Stimulated activated CD8-positive, alpha-beta memory T cell treated with anti-CD3 and anti-CD28 coated beads, Interleukin-12 subunit alpha, Interleukin-12 subunit beta, amount 100 ng/mL, for 4 hours (primary cell): Measurements from ENCODE around the gene EID1.
"Not testable (repeated sequence)": the region's sequence is repeated elsewhere in the genome, so short reads cannot be mapped to it uniquely, and the experiment has no call there.

ENCODE experiments used
- DNase-seq: peaks from one replicate; pipeline ENCODE4 v3.0.0-alpha.2; 2020; ENCODE audit warnings: low read depth

The EID1 gene

DNA sequence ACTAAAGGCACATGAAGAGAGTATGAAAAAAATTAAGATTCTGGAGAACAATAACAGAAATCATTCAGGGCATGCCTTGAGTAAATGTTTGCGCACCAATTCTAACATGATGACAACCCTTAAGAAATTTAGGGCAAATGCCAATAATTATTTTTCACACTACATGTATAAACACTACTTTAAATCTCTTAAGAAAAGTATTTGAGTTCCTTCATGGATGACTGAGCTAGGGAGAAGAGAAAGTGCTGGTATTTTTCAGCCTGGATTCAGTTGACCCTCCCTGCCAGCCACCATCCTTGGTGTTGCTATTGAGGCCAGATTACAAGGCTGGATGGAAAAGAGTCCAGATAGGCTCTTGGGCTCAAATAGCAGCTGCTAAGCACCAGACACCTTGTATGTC lies 8.0 kb upstream of the EID1 start:
- DNase-seq: no peak

DNA sequence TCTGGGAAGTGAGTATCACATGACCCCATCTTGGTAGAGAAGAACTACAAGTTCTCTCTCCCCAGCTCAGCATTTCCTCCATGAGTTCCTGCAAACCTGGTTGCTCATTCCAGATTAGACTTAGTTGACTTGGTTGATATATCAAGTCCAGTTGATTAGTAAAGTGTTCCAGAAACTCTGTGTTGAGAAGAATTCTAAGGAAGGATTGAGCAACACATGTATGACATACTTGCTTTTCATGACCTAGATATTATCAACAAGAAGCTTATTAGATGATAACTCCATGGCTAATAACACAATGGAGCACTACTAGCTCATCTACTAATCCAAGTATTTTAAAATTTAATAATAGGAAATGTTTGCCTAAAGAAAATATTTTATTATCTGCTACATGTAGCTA lies 6.4 kb upstream of the EID1 start:
- DNase-seq: no peak

DNA sequence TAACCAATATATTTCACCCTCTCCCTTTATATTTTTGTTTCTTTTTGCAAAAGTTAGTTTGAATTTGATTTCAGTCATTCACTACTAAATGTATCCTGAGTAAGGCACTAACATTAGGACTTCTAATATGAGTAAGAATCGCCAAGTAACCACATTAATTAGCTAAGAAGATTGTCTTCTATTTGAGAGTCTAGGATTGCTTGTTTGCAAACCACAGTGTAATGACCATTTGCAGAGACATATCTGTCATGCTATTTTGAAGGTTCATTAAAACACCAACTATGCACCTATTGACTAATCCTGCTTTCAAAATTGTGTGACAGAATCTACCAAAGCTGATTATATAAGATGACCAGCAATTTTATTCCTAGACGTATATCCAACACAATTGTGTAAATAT lies 5.3 kb upstream of the EID1 start:
- DNase-seq: no peak

DNA sequence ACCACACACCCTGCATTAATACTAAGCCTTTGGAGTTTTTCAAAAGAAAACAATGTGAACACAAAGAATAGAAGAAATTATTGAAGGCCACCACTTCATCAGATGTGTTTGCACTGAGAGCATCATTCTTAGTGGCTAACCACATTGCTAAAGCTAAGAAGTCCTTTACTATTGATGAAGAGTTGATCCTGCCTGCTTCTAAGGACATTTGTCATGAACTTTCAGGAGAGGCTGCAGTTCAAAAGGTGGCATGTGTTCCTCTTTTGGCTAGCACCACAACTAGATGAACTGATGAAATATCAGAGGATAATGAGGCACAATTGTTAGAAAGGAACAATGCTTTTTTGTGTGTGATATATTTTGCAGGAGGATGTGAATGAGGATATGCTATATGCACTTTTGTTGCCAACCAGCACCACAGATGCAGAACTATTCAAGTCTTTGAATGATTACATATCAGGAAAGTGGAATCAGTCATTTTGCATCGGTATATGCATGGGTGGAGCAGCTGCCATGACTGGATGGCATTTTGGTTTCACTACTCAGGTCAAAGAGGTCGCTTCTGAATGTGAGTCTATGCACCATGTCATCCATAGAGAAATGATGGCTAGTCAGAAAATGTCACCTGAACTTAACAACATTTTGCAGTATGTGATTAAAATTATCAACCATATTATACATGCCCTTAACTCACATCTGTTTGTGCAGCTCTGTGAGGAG lies 2.5 kb upstream of the EID1 start:
- no peak for DNase-seq

DNA sequence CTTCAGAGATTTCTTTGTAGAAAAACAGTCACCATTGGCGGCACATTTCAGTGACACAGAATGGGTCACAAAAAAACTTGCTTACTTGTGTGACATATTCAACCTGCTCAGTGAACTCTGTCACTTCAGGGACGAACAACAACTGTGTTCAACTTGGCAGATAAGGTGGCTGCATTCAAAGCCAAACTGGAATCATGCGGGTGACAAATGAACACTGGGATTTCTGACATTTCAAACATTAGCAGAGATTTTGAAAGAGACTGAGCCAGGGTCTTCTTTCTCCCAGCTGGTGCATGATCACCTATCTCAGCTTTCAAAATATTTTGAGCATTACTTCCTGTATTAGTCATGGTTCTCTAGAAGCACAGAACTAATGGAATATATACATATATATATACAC lies 1.9 kb upstream of the EID1 start:
- no peak for DNase-seq

DNA sequence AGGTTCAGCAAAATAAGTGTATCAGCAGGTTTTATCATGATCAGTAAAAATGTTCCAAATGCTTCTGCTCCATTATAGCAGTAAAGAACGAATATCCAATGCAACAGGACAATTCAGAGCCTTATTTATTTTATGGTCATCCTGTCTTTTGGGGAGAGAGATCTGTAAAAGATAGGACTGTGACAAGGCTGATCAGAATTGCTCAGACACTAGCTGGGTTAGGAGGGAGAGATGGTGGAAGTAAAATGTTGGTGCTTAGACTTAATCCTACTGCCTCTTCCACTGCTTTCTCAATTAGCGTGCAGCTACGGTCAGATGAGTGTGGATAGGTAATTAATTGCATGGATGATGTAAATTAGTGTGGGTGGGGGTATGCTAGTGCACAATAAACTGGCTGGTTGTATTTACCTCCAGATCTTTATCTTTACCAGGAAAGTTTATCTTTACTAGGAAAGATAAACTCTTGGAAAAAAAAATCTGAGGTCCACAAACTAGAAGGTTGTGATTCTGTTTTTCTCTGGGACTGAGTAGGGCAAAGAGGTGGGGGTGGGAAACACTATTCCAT lies 2.2 kb downstream of the EID1 start:
- no peak for DNase-seq

DNA sequence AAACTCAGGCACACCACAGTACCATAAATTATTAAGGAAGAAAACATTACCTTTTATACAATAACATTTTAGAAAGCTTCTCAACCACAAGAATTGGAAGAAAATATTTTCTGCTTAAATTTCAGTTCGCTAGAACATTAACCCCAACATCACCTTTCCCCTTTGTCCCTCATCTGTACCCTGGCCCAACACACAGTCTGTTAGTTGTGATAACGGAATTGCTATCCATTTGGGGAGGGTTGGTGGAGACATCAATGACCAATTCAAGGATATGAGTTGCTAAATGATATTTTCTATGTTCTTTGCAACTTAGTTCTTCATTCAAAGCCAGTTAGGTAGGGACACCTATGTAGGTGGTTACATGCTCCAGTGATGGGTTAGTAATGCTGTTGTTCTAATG lies 5.8 kb downstream of the EID1 start:
- no peak for DNase-seq

DNA sequence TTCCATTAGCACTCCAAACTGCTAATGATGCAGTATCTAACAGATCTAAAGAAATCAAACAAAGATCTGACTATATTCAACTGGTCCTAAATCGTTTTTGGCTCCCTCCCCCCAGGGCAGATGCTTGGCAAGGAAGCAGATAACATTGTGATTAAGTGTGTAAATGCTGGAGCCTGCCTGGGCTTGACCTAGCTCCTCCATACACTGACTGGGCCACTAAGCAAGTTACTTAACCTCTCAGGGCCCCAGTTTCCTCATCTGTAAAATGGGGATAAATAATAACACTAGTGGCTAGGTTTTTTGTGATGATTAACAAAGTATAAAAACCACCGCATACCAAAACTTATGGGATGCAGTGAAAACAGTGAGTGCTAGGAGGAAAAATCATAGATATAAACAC lies 9.2 kb downstream of the EID1 start:
- DNase-seq: no peak

DNA sequence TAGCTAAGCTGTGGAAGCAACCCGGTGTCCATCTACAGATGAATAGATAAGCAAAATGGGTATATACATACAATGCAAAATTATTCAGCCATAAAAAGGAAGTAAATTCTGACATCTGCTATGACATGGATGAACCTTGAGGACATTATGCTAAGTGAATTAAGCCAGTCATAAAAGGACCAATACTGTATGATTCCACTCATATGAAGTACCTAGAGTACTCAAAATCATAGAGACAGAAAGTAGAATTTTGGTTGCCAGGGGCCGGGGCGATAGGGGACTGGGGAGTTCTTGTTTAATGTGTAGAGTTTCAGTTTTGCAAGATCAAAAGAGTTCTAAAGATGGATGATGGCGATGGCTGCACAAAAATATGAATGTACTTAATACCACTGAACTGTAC lies 10.3 kb downstream of the EID1 start:
- no peak for DNase-seq

DNA sequence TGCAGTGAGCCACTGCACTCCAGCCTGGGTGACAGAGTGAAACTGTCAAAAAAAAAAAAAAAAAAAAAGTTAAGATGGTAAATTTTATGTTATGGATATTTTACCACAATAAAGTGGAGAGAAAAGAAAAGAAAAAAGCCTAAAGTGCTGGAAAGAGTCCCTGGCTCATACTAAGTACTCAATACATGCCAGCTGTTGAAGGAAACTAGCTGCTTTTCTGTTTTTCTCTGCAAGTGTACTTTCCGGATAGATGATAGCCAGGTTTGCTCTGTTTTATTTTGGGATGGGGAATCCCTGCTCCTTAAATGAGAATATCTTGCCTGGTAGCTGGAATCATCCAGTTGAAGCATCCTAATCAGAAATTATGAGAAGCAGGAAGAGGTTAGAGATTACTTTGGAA lies 10.9 kb downstream of the EID1 start:
- DNase-seq: no peak

DNA sequence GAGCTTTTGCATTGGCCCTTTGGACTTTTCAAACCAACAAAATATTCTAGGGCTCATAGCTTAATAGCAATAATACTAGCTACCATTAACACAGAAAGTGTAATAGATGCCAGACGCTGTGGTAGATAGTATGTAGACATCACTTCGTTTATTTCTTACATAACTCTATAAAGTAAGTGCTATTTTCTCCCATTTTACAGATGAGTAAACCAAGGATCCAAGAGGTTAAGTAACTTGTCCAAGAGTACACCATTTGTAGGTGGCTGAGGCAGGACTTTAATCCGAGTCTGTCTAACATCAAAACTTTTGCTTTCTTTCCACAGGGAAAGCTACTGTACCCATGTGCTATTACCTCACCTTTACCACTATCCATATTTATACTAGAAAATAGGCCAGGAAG lies 12.0 kb downstream of the EID1 start:
- no peak for DNase-seq

DNA sequence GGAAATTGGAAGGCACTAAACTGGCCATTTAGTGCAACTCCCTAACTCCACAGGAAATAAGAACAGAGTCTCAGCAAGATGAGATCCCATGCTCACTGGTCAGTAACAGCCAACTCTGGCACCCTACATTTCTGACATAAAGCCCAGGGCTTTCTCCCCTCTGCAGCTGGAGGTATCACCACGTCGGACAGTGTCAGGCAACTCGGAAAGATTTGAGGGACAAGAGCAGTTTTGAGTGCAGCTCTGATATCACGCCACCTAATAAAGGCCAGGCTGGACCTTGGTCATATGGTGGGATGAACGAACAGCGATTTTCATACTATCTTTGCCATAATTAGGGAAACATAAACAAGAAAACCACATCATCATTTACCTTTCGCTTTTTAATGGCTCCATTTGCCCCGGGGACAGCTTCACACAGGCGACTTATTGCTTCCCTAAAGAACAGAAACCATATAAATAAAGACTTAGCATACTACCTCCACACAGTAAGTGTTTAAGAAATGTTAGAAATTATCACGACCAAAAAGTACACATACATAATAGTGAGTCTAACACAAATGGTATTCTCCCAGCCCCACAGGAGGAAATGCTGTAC lies 12.5 kb downstream of the EID1 start:
- no peak for DNase-seq

DNA sequence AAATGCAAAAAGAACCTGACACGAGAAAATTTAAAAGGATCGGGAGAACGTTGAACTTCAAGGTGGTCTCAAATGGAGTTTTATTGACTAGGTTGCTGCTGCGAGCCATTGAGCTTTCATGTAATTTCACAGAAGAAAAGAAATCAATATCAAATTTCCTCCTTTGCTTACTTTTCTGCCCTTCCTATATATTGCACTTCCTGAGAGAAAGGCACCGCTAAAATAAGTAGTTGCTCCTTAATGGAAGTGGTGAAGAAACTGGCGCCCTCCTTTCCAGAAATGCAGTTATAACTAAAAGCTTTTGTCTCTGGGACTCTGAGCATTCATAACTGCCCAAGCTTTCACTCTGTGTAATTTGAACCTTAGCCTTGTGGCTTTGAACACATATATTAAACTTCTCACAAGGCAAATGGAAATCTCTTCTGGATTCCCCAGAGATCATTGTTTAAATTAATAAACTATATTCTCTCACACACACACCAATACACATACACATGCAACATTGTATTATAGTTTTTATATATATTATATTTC lies 13.4 kb downstream of the EID1 start:
- DNase-seq: no peak

DNA sequence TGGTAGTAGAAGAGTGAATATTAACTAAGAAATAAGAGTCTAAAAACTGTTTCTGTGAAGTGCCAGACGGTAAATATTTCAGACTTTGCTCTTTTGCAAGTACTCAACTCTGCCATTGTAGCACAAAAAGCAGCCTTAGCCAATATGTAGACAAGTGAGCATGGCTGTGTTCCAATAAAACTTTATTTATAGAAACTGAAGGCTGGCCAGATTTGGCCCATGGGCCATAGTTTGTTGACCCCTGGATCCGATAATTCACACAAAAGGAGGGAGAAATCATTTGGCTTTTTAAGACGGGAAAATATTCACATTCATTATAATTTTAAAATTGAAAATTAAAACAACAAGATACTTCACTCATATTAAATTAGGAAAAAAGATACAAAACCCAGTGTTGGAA lies 15.4 kb downstream of the EID1 start:
- DNase-seq: no peak

DNA sequence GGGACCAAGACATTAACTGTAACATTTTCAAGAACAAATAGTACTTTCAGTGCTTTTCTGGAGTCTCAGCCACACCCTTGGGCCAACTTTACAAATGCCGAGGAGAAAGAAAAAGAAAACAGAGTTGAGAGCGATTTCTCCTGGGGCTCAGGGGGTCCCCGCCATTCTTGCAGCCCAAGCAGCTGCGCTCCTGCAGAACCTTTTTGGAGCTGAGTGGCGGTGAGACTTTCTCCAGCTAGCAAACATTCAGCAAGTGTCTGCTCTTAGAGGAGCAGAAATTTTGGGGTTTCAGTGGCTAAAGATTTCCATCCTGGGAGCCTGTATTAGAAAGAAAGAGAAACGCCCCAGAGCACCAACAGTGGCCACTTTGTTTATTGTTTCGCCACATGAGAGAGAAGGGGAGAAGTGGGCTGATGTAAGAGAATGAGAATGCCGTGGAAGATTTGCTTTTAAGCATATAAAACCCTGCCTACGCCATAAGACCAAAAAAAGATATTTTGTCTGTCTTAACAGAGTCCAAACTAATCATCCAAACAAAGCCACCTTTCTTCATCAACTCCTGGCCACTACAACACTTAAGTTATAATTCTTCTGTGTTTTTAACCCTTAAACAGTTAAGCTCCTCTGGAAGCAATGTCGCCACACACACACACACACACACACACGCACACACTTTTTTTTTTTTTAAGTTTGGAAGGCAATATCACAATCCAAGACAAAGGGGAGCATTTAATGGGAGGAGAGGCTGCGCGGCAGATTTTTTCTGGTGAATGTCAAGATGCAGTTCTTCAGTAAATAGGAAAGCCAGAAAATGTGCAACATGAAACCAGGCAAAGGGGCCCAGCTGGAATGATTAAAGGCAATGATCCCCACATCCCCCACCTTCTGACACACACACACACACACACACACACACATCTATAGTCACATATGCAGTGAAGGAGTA lies 19.2 kb downstream of the EID1 start:
- no peak for DNase-seq

DNA sequence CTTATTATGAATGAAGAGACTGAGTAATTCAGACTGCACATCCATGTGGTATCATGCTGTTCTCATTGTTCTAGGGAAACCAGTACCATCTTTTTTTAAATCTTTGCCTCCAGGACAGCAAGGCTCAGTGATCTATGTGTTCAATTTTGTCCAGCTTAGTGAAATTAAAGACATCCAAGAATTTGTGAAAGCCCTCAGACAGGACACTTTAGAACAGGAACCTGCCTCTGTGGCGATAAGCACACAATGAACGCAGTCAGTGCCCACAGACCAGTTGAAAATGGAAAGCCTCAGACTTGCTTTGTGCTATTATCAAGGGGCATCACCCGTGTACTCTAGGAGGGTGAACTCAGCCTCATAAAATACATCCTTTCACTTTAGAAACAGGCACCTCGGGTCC lies 20.1 kb downstream of the EID1 start:
- no peak for DNase-seq

DNA sequence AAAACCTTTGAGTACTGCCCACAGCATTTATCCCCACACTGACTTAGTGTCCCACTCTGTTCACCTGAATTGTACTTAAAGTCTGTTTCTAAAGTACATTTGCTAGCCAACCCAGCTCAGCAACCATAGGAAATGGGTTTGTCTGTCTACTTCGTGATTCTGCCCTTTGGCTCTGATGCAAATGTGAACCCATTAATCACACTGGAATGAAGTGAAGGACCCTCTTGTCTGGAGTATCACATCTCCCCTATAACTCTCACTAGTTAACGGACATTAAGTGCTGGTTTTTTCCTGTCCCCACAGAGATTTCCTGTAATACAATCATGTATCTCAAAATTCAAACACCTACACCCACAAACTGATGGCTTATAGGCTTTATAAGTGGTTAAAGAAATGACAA lies 20.5 kb downstream of the EID1 start:
- no peak for DNase-seq

DNA sequence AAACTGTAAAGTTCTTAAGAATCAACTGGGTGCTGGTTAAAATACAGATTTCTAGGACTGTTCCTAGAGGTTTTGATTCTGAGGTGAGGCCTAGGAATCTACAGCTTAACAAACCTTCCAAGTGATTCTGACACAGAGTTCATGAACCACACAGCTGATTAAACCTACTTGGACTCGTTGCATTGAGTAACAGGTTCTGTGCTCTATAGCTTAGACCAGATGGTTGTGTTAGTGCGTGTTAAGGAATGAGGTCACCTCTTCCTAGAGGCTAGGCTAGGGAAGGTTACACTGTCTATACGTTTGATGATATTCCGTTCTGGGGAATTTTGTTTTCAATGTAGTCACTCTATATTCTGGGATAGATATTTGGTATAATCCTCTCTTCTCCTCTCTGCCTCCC lies 21.9 kb downstream of the EID1 start:
- no peak for DNase-seq

DNA sequence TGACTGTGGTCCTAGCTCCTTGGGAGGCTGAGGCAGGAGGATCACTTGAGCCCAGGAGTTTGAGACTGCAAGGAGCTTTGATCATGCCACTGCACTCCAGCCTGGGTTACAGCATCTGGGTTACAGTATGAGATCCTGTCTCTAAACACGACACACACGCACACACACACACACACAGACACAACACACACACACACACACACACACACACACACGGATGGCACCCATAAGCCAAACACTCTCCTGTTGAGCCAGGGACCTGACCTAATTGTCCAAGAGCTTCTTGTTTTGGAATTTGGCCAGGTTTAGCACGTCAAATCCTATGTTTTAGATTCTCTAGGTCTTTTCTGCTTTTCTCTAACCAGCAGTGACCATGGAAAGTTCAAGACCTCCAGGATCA lies 26.8 kb downstream of the EID1 start:
- DNase-seq: no peak

DNA sequence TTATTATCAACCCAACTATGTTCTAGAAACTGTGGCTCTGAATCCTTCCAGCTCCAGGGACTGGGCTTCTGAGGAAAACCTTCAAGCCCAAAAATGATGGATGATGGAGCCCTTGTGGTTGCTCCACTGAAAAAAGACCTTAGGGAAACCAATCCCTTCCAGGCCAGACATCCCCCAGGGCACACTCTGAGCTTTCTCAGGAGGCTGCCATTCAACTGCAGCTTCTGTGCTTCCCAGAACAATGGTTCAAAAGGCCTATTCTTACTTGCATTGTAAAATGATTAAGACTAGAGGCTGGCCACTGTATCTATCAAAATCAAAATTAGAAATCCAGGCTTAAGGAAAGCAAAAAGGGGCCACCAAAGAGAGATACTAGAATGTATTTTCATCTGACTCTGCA lies 27.3 kb downstream of the EID1 start:
- no peak for DNase-seq

DNA sequence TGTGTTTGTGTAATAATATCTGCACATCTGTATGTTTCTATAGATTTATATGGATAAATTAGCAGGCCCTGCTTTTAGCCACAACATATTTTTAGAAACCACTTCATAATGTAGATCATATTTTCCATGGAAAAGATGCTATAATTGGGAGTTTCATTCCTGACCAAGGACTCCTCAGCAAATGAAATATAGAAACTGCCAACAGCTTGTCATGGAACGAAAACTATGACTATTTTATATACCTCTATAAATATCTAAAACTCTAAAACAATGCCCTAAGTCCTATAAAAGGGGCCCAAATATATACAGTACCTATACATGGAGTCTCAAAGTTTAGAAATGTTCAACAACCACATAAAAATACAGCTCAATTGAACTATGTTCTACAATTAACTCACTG lies 27.9 kb downstream of the EID1 start:
- no peak for DNase-seq

DNA sequence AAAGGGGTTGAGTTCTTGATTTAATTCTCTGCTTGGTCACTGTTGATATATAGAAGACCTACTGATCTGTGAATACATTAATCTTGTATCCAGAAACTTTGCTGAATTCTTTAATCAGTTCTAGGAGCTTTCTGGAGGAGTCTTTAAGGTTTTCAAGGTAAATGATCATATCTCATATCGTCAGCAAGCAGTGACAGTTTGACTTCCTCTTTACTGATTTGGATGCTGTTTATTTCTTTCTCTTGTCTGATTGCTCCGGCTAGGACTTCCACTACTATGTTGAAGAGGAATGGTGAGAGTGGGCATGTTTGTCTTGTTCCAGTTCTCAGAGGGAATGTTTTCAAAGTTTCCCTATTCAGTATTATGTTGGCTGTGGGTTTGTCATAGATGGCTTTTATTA lies 31.4 kb downstream of the EID1 start:
- not testable (repeated sequence) for DNase-seq

DNA sequence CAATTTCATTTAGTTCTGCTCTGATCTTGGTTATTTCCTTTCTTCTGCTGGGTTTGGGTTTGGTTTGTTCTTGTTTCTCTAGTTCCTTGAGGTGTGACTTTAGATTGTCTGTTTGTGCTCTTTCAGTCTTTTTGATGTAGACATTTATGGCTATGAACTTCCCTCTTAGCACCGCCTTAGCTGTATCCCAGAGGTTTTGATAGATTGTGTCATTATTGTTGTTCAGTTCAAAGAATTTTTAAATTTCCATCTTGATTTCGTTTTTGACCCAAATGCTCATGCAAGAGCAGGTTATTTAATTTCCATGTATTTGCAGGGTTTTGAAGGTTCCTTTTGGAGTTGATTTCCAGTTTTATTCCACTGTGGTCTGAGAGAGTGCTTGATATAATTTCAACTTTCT lies 32.6 kb downstream of the EID1 start:
- DNase-seq: not testable (repeated sequence)
